Renal pelvis (tissue), 4 donors: ENCODE results near the gene TMEM18. TPM values are rescaled to one million over a fixed set of nuclear protein-coding genes. Genes with fewer than 3 reads are reported as not detected.

Experiments used
- DNase-seq: peaks from one replicate; pipeline ENCODE4 v3.0.0-alpha.2; 2013
- polyA plus RNA-seq, 3 donors: library from polyadenylated mRNA; unstranded; fragments of 120-200 nt; gene quantifications; one replicate each; pipeline ENCODE4 v1.2.1, GENCODE V29; 2013; ENCODE audit not compliant: insufficient read length in 3 of 3

Gene TMEM18
- polyA plus RNA-seq, 3 donors, result 54.2 to 61.4 (median 59.2) TPM

DNA sequence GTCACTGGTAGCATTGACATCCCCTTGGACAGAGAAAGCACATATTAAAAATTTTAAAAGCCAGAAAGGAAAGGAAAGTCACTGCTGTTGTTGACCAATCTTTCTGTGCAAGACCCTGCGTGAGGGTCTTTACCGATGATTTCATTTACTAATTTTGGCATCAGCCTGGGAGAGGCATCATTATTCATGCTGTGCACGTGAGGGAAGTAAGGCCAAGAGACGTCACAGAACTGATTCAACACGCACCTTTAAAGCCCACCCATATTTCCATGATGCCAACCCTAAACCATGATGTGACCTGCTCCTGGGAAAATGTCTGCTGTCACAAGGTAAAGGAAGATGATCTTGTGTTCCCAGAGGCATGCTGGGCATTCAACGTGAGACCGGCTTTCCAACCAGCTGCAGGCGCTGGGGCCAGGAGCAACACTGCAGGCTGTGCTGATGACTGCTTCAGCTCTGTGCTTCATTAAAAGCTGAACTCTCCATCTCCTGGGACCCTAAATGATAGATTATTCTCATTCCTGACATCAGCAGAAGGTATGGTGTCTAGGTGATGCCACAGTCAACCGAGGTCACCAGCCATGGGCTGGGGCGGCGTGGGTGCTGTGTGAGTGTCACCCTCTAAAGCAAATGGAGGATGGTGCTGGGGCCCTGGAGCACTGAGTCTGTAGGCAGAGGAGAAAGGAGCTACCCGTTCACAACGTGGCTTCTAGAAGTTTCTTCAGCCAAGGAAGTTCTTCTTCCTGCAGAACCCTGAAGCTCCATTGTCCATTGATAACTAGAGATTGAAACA lies 53.9 kb downstream of the TMEM18 start:
- no peak for DNase-seq

DNA sequence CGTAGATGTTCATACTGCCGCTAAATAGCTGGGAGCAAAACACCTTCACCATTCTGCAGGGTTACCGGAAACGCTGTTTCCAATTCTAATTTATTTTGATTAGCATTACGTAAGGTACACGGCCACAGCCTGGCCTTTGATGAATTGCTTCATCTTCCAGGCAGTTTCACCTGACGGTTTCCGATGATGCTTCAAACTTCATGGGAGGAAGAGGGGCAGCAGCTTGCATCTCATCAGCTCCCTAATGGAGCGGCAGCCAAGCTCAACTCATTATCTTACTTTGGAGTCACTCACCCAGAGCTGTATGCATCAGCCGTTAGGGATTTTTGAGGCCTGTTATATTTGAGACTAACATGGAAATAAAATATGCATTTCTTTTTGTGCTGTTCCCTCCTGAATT lies 54.8 kb downstream of the TMEM18 start:
- peak; percentile 5 for DNase-seq

DNA sequence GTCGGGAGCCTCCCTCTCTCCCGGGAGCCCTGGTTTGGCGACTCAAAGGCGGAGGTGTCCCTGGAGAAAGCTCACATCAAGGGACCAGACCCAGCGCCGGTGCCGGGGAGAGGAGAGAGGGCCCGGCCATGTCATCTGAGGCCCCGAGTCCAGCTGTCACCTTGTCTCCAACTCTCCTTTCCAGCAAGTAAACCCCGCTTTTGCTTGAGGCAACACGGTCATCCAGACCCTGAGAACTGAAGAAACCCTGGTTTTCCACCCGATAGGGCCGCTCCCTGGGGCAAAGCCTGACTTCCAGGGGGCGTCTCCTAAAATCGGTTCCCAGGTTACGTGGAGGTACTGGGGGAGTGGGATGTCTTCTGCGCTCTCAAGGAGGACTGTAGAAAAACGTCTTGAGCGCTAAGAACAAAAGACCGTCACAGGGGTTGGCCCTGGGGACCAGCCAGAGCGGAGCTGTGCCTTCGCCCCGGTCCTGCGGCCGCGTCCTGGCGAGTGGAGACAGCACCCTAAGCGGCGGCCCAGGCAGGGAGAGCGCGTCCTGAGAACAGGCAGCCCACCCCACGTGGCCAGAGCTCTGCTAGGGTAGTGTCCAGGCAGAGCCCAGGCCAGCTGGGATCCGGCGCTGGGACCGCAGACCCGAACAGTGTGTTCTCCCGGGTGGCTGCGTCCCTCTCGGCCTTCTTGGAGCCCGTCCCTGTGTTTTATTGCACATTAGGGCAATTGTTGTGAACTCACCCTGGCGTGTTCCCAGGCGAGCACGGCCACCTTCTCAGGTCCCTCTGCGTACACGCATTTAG lies 55.7 kb downstream of the TMEM18 start:
- no peak for DNase-seq

DNA sequence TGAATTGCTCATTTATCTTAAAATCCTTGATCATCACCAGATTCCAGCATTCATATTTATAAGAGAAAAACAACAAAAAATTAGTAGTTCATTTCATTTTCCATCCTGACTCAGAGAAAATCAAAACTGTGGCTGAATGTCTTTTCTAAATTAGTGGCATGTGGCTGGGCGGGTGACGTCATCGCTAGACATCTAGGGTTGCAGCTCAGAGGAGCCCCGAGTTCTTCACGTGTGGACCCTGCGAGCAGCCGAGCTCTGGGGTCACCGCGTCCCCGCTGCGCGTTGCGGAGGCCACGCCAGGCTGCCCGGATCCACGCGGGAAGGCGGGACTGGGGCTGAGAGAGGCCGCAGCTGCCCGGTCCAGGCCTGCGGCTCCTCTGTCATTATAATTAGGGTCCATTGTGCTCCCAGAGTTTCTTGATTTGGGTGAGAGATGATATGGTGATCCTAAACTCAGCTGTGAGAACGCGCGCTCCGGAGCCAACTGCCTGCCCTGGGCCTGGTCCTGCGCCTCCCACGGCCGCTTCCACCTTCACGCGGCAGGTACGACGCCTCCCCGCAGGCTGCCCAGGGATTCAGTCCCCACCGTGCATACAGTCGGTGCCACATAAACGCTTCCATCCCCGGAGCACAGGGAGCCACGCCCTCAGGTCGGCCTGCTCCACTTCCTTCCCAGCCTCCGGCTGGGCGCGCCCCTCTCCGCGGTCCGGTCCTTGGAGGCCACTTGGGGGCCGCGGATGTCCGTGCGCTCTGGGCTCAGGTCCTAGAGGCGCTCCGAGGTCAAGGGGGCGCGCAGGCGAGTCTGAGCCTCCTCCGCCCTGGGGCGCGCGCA lies 56.5 kb downstream of the TMEM18 start:
- peak; percentile 9 for DNase-seq

DNA sequence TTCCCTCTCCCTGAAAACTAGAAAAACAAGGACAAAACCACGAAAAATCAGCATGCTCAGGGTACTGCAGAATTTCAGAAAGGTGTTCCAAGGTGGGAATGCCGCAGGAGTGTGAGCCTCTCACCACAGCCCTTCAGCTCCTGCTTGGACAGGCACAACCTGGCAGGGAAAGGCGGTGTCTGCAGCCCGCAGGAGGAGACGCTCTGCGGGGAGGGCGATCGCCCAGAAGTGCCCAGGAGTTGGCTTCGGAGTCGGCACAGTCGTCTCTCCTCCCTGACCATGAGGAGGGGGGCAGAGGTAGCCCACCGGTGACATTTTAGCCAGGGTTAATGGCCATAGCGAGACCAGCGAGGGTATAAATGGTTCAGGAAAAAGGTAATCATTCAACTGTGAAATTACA lies 57.2 kb downstream of the TMEM18 start:
- peak; percentile 37 for DNase-seq

DNA sequence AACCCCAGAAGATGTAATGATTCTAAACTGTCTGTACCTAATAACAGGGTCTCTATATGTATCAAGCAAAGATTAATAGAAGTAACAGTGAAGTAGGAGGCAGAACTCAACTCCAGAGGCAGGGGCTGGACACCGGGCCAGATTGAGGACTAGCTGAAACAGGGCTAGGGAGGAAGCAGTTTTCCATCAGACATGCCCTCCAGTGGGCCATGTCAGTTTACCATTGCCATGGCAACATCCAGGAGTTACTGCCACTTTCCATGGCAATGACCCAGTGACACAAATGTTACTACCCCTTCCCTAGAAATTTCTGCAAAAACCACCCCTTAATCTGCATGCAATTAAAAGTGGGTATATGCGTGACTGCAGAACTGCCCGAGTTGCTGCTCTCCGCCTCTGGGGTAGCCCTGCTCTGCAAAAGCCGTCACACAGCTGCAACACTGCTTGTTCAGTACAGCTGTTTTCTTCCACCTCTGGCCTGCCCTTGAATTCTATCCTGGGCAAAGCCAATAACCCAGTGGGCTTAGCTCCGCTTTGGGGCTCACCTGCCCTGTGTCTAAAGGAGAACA lies 58.7 kb downstream of the TMEM18 start:
- no peak for DNase-seq

DNA sequence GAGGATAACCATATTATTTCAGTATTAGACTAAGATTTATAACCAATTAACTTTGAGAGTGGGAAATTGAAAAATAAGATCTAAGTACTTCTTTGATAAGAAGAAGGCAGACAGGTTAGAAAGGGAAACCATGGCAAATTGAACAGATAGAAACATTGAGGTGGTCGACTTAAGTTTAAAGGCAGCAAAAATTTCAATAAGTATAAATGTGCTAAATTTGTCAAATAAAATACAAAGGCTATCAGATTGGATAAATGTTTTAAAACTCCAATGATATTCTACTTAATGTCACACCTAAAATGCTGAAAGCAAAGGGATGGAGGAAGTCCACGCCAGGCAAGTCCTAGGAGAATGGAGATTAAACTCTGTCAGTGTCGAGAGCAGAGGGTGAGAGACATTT lies 59.2 kb downstream of the TMEM18 start:
- no peak for DNase-seq
